ENCODE results near the gene ATXN10.
"Not testable (repeated sequence)": the region's sequence is repeated elsewhere in the genome, so short reads cannot be mapped to it uniquely, and the experiment has no call there.

The ATXN10 gene

DNA sequence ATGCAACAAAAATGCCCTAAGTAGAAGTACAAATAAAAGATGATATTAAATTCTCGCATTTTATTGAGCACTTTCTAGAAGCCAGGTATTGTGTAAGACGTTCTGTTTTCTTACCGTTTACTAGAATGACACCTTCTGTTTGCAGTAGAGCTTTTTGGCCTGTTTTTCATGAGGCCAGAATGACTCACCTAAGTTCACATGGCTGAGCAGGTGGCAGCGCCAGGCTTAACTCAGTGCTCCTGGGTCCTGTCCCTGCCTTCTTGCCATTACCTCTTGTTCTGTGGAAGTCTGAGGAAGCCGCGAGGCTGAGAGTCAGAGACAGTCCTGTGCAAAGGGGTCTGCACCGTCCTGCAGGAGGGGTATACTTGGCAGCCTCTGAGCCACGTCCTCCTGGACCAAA is 113.8 kb downstream of the ATXN10 start:
- DNase-seq (ENCODE audit: low read depth): no peak

DNA sequence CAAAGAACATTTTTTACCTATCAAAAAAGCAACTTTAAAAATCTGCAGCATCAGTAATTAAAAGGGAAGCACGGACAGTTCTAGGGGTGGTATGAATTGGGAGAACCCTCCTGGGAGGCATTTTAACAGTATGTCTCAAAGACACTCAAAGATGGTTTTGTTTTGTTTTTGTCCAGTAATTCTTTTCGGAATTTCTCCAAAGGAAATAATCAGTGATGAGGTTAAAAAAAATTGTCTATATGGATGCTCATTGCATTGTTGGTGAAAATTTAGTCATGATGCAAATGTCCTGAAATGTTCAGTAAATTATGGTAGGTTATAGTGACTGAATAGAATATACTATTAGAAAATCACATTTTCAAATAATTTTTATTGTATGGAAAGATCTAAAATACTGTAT is 115.1 kb downstream of the ATXN10 start:
- no peak for DNase-seq (ENCODE audit: low read depth)

DNA sequence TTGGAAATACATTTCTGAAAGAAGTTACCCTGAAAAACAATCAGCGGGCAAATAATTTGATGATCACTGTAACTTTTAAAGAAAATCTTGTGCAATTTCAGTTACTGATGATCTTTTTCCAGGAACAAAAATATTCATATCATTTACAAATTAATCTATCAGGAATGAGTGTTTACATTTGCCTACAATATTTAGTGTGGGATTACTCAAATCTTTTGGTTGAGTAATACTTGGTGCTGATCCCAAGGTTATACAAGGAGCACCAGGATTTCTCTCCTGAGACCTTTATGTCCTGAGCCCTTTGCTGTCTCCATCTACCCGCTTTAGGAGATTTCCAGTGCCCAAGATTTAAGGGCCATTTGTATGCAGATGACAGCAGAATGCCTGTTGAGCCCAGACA is 116.1 kb downstream of the ATXN10 start:
- DNase-seq (ENCODE audit: low read depth): no peak

DNA sequence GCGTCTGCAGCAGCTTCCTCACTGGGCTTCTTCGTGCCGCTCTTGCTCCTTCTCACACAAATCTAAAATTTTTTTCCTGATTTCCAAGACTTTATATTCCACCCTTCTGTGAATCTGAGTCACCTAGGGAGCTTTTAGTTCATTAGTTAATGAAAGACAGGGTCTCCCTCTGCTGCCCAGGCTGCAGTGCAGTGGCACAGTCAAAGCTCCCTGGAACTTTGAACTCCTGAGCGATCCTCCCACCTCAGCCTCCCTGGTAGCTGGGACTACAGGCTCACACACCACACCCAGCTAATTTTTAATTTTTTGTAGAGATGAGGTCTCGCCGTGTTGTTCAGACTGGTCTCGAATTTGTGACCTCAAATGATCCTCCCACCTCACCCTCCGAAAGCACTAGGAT is 116.9 kb downstream of the ATXN10 start:
- no peak for DNase-seq (ENCODE audit: low read depth)

DNA sequence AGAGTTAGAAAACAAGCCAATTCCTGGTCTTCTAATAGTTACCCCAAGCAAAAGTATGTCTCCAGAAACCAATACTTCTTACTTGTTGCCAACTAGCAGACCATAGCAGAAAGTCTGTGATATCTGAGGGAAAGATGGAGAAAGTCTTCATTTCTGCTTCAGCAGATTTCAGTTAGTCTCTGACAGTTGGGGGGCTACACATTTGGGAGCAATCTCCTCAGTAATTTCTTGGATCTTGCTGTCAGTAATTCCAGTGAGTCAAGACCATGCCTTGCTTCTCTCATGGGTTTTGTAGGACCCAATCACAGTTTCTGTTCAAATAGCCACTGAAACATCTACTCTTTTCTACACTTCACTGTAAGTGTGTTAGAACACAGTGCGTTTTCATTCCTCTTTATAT is 118.8 kb downstream of the ATXN10 start:
- DNase-seq (ENCODE audit: low read depth): no peak

DNA sequence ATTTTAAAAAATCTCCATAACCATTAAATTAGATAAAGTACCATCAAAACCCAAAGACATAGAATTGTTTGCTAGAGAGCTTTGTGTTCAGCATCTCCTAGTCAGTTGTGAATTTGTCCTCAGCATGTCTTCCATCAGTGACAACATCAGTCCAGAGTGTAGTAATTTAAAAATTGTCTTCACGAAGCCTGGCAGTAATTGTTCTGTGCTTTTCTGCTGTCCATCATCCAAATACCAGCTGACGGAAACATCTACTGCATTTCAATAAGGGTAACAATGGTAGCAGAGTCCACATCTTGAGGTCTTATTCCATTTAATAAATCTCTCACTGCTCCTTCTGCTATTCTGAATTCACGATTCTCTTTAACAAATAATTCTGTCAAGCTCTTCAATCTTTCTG is 121.5 kb downstream of the ATXN10 start:
- DNase-seq (ENCODE audit: low read depth): no peak

DNA sequence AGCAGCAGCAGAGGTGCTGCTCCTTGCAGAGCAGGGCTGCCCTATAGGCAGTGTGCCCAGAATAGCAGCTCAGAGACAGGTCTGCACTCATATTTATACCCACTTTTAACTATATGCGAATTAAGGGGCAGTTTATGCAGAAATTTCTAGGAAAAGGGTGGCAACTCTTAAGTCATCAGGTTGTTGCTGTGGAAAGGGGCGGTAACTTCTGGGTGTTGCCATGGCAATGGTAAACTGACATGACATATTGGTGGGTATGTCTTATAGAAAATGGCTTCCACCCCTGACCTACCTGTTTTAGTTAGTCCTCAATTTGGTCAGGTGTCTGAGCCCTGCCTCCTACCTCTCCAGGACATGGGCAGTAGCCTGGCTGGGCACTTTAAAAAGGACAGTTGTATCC is 122.3 kb downstream of the ATXN10 start:
- DNase-seq (ENCODE audit: low read depth): no peak

DNA sequence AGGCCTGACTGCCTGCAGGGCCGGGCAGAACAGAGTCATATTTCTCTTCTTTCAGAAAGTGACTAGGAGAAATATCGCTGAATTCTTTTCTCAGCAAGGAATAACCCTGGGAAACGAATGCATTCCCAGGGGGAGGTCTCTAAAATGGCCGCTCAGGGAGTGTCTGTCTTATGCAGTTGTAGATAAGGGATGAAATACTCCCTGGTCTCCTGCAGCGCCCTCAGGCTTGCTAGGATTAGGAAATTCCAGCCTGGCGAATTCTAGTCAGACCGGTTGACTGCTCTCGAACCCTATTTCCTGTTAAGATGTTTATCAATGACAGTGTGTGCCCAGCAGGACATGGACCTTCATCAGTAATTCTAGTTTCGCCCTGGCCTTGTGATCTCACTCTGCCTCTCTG is 124.4 kb downstream of the ATXN10 start:
- DNase-seq (ENCODE audit: low read depth): not testable (repeated sequence)

DNA sequence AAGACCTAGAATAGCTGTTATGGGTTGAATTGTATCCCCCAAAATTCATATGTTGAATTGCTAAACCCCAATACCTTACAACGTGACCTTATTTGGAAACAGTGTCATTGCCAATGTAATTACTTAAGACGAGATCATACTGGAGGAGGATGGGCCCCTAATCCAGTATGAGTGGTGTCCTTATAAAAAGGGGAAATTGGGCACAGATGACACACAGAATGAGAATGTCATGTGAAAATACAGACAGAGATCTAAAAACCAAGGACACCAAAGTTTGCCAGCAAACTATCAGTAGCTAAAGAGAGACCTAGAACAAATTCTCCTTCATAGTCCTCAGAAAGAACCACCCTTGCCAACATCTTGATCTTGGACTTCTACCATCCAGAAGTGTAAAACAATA is 127.7 kb downstream of the ATXN10 start:
- DNase-seq (ENCODE audit: low read depth): no peak

DNA sequence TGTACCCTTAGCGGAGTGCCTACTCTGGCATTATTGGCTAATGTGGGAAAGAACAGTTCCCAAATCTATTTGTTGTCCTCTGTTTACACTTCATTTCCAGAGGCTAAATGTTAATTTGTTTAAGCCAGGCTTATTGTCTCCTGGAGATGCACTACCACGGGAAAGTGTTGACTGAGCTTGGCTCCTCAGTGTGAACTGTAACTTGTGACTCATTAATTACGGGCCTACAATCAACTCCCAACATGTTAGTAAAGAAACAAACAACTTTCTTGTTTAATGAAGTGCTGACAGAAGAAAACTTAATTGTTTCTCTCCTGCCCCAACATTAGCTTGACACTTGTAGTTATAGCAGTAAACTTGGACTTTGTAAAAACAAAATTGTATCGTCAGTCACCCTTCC is 130.4 kb downstream of the ATXN10 start:
- DNase-seq (ENCODE audit: low read depth): no peak

DNA sequence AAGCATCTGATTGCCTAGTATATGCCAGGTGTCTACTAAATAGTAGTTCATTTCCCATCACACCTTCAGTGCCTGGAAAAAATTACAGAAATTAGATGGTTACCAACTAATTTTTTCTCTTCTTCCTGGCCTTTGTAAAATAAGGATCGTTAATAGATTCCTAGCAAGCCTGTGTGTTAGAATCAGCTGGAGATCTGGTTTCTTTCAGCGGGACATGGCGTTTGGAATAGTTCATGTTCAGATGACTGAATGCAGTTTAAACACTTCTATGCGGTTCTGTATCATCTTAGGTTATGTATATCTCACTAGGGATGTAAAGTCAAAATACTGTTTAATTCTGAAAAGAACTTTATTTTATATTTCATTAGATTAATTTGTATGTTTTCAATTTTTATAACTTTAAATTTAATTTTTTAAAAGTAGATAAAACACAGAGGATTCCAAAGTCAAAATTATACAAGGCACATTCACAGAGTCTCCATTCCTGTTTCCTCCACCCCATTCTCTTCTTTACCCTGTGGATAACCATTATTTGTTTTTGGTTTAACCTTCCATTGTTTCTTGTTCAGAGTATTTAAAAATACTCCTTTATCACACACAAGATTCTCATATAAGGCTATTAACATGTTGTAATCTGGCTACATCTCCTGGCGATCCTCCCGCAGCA is 132.8 kb downstream of the ATXN10 start:
- no peak for DNase-seq (ENCODE audit: low read depth)

DNA sequence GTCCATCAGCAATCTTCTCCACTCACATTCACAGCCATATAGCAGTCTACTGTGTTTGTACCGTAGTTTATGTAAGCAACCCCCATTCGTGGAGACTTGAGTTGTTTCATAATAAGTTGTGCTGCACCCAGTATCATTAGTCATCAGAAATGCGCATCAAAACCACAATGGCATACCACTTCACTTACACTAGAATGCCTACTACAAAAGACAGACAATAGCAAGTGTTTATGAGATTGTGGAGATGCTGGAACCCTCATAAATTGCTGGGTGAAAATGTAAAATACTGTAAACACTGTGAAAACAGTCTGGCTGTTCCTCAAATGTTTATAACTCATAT is 133.3 kb downstream of the ATXN10 start:
- DNase-seq (ENCODE audit: low read depth): no peak

DNA sequence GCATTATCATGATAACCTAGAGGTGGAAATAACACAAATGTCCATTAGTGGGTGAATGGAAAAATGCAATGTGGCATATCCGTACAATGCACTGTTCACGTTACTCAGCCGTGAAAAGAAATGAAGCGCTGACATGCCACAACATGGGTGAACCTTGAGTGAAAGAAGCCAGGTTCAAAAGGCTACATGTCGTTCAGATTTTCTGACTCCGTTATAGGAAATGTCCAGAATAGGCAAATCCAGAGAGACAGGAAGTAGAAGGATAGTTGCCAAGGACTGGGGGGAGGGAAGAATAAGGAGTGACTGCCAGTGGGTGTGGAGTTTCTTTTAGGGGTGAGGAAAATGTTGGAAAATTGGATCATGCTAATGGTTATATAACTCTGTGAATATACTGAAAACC is 133.8 kb downstream of the ATXN10 start:
- DNase-seq (ENCODE audit: low read depth): no peak

DNA sequence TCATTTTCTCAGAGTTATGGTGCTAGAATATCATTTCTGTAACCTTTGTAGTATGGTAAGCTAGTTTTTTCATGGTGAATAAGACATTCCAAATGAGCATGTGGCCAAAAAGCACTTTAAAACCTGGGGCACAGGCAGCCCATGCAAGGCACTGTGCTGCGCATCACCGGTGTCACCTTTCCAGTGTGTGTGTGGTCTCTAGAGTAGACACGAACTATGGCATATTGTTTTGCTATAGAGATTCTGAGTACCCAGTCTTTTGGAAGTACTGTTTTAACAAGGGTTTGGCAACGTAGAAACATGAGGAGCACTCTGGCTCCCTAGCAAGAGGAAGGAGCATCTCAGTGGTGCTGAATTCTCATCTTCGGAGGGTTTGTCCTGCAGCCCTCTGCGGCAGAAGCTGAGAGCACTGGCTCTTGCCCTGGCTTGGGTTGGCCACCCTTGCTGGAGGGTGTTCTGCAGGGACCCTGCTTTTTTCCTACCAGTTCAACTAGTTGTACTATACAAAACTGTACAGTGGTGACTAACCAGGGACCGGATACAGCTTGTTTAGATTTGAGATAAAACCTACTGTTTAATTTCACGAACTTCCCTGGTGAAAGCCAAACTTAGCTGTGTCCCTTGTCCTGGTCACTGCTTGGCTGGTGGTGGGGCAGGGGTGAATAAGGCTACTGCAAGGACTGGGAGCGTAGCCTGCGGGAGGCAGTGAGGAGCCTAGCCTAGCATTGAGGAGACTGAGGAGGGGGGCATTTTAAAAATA is 135.7 kb downstream of the ATXN10 start:
- no peak for DNase-seq (ENCODE audit: low read depth)

DNA sequence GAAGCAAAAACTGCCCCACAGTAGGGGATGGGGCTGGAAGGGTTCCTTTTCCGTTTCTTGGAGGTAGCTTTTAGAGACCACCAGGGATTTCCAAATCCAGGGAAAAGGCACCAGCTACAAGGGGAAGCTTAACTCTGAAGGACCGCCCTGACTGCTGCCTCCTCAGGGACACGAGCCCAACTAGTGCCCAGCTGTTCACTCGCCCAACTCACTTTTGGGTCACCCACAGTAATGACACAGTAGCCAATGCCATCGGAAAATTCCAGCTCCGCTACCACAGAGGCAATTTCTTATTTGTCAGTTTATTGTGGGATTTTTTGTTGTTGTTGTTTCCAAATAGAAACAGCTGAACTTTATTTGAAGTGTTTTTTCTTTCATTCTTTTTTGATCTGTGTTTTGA is 141.3 kb downstream of the ATXN10 start:
- DNase-seq (ENCODE audit: low read depth): no peak

DNA sequence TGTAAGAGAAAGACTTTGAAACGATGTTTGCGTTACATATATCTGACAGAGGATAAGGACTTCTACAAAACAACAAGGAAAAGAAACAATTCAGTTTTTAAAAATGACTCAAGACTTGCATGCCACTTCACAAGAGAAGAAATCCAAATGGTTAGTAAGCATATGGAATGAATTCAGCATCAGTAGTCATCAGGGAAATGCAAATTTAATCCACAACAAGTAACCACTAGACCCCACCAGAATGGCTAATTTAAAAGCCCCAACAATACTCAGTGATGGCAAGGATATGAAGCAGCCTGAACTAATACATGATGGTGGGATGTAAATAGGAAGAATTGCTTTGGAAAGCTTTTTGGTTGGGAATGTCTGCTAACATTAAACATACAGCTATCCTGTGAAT is 142.6 kb downstream of the ATXN10 start:
- DNase-seq (ENCODE audit: low read depth): no peak

DNA sequence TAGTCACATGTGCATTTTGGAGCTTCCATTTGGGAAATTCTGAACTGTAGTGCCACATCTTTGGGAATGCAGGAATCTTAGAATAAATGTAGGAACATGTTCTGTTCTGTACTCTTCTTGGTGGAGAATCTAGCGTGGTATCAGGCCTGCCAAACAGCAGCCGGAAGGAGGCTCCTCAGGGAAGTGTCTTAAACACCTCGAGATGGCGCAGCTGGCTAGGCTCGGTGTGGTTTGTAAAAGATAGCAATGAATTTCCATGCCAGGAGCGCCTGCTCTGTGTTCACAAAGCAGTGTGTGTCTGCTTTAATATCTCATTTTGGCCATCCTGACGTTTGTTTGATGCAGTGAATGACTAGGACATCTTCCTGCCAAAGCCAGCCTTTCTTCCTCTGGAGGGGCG is 145.1 kb downstream of the ATXN10 start:
- no peak for DNase-seq (ENCODE audit: low read depth)

DNA sequence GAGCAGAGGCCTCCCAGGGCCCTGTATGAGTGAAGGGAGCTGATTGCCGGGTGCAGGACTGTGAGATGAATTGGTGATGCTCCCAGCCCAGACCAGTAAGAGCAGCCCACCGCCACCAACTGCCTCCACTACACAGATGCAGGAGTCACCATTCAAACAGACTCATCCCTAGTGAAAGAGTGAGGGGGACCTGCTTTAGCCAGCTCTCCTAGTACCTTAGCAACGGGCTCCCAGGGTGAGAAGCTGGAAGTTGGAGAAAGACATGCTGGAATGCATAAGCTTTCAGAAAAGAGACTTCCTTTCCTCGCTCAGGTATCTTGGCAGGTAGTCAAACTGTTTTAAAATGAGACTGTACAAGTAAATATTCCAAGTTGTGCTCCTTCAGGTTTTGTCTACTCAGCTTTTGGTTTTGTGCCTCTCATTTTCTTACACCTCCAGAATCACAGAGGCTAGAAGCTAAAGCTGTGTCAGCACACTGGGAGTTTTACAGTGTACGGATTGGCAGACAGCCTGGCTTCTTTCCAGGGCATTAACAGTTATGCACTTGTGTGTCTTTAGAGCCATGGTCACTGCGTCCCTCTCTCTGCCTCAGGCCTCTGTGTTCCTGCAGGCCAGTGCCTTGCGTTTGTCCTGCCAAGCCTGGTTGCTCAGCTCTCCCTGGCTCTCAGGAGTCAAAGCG is 146.2 kb downstream of the ATXN10 start:
- no peak for DNase-seq (ENCODE audit: low read depth)

DNA sequence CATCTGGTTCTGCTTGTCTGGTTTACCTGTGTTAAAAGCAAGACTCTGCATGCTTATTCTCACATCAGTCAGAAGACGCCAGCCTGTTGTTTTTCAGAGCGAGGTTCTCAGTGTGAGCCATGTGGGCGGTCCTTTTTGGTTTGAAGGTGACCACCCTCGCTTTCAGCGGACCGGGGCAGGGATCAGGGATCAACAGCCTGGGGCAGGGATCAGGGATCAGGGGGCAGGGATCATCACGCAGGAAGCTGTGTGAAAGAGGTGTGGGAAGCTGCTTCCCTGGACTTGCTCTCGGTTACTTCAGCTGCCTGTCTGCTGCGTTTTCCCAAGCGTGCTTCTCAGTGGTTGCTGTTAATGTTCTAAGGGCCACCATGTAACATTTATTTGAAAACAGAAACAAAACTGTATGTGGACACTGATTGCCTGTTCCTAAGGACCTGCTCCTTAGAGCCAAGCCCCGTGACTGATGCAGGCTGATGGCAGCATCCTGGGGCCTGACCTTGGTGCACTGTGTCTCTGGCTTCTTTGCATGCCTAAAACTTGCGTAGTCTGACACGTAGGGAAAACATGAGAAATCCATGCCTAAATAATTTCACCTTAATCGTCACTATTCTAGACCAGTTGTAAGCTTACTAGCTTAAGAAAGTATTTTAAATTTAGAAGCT is 146.9 kb downstream of the ATXN10 start:
- DNase-seq (ENCODE audit: low read depth): no peak

DNA sequence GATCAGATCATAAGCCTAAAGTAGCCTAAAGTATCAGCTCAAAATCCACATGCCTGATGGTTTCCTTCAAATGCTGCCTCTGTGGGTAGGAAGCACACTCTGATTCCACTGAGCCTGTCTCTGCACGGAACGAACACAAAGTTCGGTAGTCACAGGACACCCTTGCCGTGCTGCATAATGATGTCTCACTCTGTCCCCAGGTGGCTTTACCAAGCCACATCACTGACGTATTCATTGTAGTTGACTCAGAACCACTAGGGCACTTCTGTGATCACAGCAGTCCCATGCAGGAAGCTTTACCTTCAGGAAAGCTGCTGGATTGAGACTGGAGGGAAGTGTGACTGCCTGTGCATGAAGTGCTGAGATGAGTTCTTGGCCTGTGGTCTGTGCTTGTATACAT is 147.7 kb downstream of the ATXN10 start:
- DNase-seq (ENCODE audit: low read depth): no peak

DNA sequence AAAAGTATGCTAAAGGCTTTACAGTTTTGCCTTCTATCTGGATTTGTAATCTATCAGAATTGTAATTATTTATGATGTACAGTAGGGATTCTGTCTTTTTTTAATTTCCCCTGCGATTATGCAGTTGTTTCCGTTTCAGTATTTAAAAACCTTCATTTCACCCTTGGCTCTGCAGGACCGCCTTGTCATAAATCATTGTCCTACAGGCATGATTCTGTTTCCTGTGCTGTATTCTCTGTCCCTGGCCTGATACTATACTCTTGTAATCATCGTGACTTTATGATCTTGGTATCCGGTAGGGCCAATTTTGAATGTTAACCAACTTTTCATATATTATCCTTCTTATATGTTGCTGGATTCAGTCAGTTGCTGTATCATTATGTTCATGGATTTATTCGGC is 151.7 kb downstream of the ATXN10 start:
- DNase-seq (ENCODE audit: low read depth): no peak

DNA sequence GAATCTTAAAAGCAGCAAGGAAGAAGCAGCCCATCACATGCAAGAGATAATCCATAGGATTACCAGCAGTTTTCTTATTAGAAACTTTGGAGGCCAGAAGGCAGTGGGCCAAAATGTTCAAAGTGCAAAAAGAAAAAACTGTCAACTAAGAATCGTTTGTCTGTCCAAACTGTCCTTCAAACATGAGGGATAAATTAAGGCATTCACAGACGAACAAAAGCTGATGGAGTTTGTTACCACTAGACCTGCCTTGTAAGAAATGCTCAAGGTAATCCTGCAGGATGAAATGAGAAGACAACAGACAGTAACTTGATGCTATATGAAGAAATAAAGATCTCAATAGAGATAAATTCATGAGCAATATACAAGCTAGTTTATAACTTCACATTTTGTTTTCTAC is 154.9 kb downstream of the ATXN10 start:
- no peak for DNase-seq (ENCODE audit: low read depth)

DNA sequence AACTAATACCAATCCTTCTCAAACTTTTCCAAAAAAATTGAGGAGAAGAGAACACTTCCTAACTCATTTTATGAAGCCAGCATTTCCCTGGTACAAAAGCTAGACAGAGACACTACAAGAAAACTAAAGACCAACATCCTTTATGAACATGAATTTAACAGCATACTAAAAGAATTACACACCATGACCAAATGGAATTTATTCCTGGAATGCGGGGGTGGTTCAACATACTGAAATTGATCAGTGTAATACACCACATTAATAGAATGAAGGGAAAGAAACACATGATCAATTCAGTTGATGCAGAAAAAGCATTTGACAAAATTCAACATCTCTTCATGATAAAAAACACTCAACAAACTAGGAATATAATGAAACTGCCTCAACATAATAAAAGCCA is 157.2 kb downstream of the ATXN10 start:
- no peak for DNase-seq (ENCODE audit: low read depth)
